GM19397 (cell line): ENCODE measurements around the gene B4GALNT3.
"Not testable (repeated sequence)": the region's sequence is repeated elsewhere in the genome, so short reads cannot be mapped to it uniquely, and the experiment has no call there.

Experiments
- ATAC-seq: cut with Tn5 transposase; IDR thresholded peaks from one replicate; pipeline ENCODE4 v1.9.1; 2021; ENCODE audit warnings: mild to moderate bottlenecking, moderate library complexity; ENCODE audit not compliant: unreplicated experiment

Gene B4GALNT3

DNA sequence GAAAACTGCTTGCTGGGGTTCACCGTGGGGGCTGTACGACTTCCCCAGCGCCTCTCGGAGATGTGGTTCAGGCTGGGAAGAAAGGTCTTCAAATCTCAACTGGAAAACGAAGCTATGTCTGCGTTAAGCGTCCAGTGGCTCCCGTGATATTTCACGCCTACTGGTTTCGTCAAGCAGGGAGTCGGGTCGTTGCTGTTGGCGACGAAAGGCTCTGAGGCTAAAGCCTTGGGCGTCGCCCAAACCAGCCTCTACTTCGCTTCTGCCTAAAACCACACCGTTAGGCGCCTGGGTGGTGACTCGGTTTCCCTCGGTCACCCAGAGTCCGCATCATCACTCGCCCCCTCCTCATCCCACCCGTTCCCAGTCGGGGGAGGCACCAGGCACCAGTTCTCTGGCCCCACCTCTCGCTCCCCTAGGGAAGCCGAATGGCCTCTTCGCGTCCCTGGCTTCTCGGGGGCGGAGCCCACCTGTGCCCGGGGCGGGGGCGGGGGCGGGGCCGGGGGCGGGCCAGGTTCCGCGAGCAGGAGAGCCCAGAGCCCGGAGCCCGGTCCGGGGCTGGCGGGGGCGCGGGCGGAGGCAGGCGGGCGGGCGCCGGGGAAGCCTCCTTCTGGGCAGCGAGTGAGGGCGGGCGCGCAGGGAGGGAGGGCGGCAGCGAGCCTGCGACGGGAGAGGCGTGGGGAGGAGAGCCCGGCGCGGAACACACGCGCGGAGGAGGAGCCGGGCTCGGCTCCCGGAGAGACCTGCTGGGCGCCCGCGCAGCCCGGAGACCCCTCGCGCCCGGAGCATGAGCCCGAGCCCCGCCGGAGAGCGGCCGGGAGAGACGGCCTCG, at the start of gene B4GALNT3:
Gene B4GALNT3 (plus strand): TSS at position 510 of the 829 bp plus-strand sequence. CDS start 438 bp downstream, outside the sequence.
- ATAC-seq, result no peak

DNA sequence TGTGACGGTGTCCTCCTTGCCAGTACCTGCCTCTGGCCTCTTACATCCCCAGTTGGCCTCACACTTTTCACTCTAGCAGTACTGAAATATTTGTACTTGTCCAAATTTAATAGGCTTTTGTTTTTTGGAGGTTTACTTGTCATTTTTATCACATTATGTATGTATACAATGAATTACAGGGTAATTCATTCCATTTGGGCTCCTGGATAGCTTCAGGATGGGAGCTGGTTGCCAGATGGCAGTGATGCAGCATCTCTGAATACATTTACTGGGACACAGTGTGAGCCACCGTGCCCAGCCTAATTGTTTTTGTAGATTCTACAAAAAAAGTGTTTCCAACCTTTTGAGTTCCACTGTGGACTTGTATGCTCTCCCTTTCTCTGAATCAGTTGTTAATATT, 44.9 kb upstream of the B4GALNT3 start:
- no peak for ATAC-seq

DNA sequence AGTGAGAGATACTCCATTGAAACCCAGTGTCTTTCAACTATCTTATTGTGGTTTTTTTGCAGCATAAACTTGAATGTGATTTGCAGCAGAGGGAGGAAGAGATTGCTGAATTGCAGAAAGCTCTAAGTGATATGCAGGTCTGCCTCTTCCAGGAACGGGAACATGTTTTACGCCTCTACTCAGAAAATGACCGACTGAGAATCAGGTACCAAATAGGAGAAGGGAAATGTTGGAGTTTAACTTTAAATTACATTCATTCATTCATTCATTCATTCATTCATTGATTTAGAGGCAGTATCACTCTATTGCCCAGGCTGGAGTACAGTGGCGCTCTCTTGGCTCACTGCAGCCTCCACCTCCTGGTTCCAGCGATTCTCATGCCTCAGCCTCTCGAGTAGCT, 41.3 kb upstream of the B4GALNT3 start:
- ATAC-seq, result no peak

DNA sequence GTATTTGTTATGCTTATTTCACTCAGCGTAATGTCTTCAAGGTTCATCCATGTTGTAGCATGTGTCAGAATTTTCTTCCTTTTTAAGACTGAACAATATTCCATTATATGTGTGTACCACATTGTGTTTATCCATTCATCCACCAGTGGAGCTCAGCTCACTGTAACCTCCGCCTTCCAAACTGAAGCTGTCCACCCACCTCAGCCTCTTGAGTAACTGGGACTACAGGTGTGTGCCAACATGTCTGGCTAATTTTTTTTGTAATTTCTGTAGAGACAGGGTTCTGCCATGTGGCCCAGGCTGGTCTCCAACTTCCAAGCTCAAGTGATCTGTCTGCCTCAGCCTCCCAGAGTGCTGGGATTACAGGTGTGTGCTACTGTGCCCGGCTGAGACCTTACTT, 37.2 kb upstream of the B4GALNT3 start:
- no peak for ATAC-seq

DNA sequence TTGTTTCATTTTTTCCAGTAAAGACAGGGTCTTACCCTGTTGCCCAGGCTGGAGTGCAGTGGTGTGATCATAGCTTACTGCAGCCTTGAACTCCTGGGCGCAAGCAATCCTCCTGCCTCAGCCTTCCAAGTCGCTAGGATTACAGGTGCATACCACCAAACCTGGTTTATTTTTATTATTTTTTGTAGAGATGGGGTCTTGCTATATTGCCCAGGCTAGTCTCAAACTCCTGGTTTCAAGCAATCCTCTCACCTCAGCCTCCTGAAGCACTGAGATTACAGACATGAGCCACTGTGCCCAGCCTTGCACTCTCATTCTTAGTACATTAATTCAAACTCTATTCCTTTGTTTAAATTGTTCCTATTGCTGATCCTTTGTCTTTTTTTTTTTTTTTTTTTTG, 24.0 kb upstream of the B4GALNT3 start:
- ATAC-seq, result not testable (repeated sequence)

DNA sequence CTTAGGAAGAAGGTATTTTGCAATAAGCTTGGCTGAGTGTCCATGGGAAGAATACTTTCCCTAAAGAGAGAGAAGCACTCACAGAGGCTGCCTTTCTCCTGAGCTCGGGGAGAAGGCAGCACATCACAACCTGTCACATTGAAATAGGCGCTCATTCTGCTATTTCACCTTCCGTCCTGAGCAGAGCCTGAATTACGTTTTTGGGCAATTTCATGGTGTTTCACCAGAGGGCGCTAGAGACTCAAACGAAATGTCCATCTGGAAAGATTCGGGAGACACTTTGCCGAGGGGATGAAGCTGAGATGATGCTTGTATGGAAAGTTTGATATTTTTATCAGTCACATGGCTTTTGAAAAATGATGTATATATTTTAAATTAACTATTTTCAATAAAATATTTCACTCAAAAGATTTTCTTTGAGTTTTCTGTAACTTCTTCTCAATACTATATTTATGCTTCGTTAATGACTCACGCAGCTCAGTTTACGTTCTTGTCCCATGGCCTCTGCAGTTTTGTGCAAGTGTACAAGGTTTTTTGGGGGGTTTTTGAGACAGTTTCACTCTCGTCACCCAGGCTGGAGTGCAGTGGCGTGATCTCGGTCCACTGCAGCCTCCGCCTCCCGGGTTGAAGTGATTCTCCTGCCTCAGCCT, 17.4 kb upstream of the B4GALNT3 start:
- ATAC-seq, result no peak

DNA sequence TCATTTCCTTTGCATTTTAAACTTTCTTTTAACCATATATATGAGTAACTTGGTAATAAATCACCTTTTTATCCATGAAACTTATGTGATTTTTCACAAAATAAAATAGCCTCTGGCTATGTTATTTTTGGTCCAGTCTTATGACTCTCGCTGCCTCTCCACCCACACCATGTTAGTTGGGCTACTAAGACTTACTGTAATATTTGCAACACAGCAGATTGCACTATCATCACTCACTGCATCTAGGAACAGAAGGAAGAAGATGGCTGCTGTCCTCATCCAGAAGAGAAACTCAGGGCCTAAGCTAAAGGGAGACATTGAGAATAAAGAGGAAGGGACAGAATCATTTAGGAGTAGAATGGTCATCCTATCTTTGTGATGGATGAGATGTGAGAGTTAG, 12.6 kb upstream of the B4GALNT3 start:
- no peak for ATAC-seq

DNA sequence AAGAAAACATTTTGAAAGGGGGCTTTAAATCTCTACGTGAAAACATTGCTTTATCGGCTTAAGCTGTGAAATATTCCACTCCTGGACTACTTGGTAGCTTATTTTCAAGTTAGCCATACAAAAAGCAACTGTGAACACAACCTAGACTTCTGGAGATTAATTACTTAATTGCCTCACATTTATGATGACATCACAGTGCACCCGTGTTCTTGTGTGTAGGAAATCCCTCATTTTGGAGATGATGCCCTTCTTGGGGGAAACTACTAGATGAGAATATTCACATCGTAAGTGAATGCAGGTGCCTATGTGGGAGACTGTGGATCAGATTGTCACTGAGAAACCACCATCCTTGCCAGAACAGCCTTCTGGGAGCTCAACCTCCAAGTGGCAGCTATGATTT, 10.5 kb upstream of the B4GALNT3 start:
- ATAC-seq, result no peak

DNA sequence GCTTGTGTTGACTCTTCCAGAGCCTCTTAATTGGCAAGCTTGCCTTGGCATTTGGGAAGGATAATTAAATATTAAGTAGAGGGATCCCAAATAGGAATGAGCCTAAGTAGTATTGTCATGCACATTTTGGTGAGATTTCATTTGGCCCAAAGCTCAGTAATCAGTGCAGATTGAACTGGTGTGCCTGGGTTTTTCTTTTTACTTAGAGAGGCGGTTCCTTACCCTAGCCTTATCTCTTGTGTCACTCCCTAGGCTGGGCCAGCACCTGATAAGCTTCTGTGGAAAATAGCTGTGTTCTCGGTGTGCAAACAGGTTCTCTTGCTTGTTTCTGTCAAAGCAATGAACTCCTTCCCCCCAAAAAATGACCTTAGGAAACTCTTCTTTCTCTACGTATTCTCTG, 9.3 kb upstream of the B4GALNT3 start:
- ATAC-seq, result no peak

DNA sequence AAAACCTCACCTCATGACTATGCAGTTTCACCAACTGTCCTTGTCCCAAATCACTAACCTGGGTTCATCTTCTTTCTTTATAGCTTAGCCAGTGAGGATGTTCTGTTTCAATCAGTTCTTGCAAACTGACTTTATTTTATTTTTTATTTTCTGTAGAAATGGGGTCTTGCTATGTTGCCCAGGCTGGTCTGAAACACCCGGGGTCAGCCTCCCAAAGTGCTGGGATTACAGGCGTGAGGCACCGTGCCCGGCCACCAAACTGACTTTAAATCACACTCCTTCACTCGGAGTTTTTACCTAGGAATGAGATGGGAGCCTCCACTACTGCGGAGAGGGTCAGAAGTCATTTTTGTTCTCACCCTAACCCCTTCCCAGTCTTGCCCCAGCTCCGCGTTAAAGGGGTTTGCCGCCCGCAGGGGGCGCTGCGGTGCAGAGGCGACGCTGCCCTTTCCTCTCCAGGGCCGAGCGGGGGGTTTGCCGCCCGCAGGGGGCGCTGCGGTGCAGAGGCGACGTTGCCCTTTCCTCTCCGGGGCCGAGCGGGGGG, 7.0 kb upstream of the B4GALNT3 start:
- no peak for ATAC-seq

DNA sequence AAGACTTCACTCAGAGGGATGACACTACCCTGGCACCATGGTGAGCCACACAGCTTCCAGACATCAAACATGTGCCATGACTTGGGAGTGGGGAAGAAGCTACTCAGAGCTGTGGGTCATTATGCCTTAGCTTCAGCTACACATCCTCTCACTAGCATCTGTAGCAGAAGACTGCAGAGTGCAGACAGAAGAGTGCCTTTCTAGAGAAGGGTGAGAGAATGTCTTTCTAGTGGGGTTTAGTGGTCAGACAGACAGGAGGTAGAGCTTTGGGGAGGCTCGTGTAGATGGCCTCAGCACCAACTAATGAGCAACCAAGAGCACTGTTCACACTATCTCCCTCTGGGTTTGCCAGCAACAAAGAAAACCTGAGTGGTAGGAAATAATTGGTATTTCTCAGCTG, 4.9 kb upstream of the B4GALNT3 start:
- ATAC-seq, result no peak

DNA sequence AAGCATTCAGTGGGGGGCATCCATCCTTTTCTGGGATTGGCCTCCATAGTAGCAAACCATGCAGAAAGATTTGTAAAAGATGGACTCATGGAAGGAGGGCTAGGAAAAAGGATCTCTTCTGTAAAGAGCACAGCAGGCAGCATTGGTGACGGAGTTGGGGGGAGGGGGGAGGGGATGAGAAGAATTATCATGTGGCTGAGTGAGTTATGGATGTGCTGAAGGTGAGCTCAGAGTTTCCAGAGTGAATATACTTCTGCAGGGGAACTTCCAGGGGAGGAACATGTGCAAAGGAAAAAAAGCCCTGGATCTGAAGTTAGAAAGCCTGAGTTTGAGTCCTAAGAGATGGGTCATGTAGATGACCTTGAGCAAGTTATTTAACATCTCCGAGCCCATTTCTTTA, 3.9 kb upstream of the B4GALNT3 start:
- no peak for ATAC-seq

DNA sequence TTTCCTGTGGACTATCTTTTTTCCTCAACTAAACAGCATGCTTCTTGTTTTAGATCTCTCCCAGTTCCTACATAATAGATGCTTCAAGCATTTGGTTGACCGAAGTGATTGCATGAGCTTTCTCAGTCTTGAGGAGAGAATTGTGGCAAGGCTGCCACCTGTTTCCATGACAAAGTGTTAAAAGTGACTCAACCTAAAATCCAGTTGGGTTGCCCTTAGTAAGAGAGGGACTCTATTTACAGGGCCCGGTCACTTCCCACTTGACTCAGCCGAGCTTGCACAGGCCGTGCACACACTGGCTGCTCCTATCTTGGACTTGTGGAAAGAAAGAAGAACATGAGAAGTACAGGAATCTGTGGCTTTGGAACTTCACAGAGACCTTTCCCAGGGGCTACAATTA, 2.1 kb upstream of the B4GALNT3 start:
- no peak for ATAC-seq

DNA sequence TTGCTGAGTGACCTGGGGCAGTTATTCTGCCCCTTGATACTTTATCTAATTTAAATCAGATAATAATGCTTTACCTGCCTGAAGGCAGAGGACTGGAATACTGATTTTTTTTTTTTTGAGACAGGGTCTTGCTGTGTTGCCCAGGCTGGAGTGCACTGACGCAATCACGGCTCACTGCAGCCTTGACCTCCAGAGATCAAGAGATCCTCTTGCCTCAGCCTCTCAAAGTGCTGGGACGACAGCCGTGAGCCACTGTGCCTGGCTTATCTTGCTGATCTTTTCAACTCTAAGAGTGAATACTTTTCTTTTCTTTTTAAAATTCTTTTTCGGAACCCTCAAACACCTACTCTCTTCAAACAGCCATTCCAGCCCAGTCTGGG, 699 bp upstream of the B4GALNT3 start:
- no peak for ATAC-seq

DNA sequence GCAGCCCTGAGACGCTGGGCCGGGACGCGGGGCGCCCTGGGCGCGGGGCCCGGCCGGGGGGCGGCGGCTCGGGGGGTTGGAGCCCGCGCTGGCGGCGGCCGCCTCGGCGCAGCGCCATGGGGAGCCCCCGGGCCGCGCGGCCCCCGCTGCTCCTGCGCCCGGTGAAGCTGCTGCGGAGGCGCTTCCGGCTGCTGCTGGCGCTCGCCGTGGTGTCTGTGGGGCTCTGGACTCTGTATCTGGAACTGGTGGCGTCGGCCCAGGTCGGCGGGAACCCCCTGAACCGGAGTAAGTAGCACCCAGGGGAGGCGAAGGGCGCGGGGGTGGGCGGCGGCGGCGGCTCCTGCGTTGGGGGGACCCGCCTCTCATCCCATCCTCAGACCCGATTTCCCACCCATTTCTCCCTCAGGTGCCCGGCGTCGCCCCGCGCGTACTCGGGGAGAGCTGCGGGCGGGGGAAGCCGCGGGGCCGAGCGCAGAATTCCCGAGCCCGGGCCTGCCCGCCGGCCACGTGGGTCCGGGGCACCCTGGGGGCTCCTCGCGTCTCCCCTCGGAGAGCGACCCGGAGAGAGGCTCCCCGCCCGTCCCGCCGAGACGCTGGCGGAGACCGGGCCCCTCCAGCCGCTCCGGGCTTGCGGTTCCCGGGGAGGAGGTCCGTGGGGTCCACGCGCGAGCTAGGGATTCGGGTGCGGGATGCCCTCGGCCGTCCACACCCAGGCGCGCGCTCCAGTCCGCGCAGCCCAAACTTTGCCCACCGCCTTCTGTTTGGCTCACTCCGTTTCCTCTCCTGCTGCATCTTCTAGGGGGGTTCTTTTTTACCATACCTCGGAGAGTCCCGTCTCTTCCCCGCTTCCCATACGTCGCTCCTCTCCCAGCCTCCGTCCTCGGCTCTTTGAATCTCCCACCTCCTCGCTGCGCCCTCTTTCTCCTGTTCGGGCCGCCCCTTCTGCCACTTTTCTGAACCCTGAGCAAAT, 807 bp downstream of the B4GALNT3 start:
- ATAC-seq, result no peak

DNA sequence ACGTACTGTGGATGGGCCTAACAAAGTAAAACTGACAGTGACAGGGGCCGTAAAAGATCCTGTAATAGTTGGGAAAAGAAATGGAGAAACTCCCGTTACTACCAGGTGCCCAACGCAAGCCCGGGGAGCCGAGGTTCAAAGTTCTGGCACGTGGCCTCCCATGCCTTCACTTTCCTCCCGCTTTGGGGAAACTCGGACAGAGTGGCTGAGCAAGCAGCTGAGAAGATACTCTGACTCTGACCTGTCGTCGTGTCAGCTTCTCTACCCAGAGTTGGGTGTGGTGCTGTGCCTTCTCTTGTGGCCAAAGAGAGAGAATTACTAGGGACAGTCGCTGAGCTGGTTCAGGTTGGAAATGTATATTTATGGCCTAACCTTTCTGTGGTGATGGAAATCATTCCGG, 1.7 kb downstream of the B4GALNT3 start:
- no peak for ATAC-seq

DNA sequence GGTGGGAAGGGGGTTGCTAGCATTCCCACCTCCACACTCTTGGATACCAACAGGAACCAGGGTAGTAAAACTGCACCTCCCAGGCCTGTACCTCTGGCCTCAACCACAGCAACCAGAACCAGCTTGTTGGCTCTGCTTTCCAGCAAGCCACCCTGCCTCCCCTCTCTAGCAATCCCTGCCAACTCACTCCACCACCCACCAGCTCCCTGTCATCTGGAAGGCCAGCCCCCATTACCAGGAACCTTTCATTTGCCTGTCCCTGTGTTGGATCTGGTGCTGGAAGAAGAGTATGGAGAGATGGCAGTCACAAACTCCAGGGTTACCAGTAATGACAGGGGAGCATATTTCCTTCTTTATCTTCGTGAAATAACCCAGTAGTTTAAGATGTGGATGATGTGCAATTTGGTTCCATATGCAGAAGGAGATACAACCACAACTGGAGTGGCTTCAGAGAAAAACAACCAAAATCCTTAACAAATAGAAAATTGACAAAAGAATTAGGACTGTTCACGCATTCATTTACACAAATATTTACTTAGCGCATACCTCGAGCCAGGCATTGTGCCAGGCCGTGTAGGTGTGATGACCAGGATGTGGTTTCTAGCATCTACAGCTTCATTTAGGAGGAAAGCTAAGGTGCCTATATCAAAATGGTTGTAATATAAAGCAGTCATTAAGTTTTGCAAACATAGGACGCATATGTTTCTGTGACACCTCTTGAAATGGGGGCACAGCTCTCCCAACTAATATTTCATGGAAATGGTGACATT, 3.4 kb downstream of the B4GALNT3 start:
- no peak for ATAC-seq

DNA sequence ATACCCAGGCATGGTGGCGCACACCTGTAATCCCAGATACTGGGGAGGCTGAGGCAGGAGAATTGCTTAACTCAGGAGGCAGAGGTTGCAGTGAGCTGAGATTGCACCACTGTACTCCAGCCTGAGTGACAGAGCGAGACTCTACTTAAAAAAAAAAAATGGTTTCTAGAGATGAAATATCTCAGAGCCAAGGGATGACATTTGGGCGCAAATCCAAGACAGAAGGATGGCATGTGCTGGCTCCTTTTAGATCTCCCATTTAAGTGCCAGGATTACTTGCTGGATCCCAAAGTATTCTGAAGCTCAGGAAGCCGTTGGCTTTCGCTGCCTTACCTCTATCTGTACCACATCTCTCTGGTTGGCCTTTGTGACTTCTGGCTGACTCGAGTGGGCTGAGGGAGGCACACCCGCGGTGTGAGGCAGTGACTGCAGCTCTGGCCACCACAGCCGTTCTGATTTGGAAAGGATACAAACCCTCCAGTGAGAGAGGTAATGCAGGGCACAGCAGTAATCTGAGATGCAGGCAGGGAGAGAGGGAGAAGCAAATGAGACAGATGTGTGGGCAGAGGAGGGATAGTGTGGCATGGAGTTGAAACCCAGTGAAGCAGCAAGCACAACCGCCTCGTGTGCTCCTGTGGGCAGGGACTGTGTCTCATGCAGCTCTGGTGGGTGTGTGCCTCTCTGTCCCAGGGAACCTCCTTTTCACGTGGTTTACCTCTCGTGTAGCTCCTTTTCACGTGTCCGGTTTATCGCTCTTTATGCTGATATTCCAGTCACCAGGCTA, 4.9 kb downstream of the B4GALNT3 start:
- no peak for ATAC-seq

DNA sequence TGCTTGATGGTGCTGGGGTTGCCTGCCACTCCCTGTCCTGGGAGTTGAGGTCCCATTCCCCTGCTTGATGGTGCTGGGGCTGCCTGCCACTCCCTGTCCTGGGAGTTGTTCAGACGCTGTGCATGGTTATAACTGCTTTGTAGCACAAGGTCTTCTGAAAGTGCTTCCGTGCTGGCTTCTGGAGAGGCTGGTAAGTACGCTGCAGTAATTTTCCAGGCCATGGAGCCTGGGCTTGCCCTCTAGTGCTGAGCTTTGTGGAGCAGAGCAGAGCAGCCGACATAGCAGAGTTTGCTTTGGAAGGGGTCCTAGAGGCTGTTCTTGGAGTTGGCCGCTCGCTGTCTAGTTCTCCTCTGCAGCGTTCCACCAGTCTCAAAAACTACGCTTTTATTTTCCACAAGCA, 6.3 kb downstream of the B4GALNT3 start:
- no peak for ATAC-seq

DNA sequence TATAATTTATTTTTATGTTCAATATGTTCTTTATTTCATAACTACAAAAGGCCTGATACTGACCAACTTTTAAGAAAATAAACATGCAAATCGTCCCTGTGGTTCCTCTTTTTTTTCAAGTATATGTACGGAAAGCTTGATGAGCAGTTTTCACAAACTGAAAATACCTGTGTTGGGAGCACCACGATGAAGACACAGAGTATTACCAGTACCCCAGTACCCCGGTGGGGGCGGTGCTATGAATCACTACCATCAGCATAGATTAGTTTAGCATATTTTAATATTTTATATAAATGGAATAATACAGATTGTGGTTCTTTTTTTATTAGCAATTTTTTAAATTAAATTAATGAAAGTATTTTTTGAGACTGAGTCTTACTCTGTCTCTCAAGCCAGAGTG, 7.0 kb downstream of the B4GALNT3 start:
- ATAC-seq, result no peak
